HG03342 (cell line): ENCODE measurements around the gene CDC42BPA.

Experiments used
- ATAC-seq: cut with Tn5 transposase; IDR thresholded peaks from one replicate; pipeline ENCODE4 v1.9.1; 2021; ENCODE audit warnings: mild to moderate bottlenecking, moderate library complexity; ENCODE audit not compliant: unreplicated experiment

The CDC42BPA gene

DNA sequence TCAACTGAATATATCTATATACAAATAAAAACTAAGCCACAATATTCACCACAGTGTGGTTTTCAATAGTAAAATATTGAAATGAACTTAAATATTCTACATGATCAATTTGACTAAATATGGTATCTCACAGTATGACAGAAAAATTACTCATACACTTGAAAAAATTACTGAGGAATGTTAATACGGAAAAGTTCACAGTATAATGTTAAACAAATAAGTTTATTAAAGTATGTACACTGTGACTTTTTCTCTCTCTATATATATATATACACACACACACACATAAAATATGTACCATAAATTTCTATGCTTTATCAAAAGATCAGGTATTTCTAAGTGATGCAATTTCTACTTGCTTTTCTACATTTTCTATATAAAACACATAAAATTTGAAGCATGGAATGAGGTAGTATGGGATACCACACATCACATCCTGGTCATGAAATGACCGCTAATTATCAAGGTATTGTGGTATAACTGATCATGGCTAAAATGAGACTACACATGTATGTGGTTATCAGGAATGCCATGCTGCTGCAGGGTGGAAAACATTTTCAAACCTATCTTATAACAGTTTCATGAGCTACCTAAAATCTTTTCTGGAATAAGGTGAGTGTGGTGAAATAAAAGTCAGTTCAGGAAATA, 102.3 kb downstream of the CDC42BPA start:
- no peak for ATAC-seq

DNA sequence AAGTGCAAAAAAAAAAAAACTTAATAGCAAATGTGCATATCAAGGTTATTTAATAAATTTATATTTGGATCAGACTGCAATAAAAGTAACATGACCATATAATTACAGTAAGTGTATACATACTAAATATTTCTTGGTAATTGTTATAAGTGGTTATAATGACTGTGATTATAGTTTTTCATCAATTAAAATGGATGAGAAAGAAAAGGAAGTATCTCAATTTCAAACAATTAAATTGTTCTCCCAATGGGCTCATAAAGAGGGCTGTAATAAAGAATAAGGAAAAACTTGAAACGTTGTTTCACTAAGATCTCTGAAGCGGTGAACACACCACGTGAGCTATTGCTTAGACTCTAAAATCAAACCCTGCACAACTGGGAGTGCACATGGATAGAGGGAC, 104.1 kb downstream of the CDC42BPA start:
- no peak for ATAC-seq

DNA sequence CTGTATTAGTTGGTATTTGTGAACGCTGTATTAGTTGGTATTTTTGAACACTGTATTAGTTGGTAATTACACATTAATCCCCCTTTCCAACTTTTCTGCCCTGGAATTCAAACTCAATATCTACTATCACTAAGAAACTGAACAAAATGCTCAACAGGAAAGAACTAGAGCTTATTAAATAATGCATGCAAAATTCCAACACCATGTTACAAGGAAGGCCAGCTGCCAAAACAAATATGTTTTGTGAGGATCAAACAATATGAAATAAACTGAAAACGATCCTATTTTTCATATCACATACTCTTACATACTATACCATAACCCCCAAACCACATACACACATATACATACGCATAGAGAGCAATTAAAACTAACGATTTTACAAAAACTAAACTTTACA, 104.9 kb downstream of the CDC42BPA start:
- no peak for ATAC-seq

DNA sequence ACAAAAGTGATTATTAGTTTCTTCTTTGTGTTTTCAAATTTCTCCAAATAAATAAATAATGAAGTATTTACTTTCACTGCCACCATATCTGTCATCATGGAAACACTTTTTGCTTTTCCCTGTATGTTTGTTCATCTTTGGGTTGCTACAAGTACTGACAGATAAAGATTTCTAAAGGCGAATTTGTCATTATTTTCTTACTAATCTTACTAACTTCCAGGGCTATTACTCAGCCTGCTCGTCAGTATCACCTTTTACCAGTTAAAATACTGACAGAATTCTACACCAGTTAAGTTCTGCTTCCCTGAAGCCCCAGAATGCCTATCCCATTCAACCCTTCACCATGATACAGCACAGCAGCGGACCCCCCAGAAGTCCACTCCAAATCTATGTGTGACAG, 106.1 kb downstream of the CDC42BPA start:
- no peak for ATAC-seq

DNA sequence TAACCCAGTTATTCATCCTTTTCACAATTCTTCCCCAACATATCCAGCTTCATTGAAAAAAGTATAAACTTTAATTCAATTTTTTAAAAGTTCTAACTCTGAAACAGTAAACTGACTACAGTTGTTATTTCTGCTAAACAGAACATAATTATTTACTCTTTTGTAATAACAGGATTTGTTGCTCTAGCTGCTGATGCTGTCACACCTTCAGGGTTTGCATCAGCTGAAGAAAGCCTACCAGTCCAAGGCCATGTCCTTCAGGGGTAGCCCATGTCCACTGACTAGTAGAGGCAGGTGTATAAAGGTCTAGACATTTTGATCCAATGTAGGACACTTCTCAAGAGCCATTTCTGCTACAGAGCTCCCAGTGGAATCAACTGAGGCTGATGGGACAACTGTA, 107.7 kb downstream of the CDC42BPA start:
- no peak for ATAC-seq

DNA sequence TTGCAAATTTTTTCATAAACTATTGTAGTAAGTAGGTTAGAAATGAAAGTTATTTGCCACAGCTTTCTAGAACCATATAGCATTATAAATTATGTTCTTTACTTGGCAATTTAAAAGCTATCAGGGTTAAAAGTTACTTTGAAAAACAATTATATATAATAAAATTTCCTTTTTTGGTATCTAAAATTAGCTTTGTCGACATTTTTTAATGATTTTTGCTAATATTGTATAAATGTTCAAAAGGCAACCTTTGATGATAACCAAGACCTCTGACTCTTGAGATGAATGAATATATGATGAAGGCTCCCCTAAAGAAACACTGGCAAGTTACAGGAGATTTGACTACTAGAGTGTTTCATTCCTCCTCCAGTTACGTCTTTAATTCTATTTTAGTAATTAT, 121.2 kb downstream of the CDC42BPA start:
- no peak for ATAC-seq

DNA sequence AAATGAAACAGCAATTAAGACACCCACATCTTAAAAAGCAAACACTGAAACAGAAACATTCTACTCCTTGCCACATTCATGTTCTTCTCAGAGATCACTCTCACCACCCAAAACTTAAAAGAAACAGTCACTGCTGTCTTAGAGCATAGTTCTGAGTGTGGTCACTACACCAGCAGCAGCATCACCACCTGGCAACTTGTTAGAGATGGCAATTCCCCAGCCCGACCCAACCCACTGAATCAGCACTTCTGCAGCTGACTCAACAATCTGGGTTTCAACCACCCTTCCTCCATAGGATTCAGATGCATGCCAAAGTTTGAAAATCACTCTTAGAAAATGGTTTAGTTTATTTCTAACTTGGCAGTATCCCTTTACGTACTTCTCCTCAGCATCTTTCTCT, 126.1 kb downstream of the CDC42BPA start:
- peak; percentile 76 for ATAC-seq

DNA sequence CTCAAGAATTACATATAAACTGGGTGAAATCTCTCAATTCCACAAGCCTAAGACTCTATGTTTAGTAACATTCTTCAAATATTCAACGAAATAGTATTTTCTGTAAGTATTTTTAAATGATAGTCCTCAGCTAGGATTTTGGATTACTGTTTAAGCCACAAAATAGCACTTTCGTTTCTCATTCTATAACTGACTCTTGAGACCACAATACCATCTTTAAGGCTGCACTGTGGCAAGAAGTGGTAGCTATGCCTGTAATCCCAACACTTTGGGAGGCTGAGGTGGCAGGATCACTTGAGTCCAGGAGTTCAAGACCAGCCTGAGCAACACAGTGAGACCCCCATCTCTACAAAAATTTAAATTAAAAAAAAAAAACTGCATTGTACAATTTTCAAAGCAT, 126.7 kb downstream of the CDC42BPA start:
- ATAC-seq = peak; percentile 76

DNA sequence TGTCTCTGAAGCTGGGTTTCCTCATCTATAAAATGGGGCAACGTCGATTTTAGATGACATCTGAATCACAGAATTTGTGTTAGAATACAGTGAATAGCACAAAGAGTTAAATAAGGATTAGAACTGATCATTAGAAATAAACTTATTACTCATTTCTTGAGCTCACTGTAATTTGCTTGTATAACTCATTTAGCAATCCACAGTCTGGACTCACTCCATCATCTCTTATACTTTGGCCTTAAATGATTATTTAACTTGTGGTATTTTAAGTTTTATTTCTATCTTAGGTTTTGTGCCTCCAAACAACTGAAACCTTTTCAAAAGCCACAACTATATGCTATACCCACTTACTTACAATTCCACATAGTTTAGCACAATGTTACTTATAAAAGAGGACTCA, 128.0 kb downstream of the CDC42BPA start:
- no peak for ATAC-seq

DNA sequence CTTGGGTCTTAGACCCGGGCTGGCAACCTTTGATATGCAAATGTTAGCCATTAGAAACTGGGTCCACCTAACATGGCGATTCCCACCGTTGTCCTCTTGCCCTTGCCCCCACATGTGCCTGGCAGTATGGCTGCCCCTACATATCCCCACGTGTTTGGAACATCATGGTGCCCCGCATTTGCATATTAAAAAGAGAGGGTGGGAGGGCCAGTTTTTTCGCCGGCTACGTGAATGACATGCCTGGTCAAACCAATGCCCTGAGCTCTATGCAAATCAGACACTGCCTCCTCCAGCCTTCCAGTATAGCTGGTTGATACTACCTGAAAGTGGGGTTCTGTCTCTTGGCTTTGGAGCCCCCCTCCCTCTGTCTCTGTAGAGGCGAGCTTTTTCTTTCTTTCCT, 133.0 kb downstream of the CDC42BPA start:
- ATAC-seq = no peak

DNA sequence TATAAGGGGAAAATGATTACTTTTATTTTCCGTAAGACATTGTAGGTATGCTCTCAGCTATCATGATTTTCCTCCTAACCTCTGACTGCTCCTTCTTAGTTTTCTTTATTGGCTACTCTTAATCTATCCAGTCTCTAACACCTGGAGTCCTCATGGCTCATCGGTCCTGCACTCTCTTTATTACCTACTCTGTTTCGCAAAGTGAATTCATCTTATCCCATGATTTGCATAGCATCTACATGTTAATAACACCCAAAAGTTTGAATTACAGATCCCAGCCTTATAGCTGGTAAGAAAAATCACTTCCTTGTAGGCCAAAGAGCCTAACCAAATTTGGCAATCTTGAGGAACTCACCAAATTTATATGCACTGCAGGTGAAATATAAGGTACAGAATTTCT, 136.3 kb downstream of the CDC42BPA start:
- ATAC-seq = no peak

DNA sequence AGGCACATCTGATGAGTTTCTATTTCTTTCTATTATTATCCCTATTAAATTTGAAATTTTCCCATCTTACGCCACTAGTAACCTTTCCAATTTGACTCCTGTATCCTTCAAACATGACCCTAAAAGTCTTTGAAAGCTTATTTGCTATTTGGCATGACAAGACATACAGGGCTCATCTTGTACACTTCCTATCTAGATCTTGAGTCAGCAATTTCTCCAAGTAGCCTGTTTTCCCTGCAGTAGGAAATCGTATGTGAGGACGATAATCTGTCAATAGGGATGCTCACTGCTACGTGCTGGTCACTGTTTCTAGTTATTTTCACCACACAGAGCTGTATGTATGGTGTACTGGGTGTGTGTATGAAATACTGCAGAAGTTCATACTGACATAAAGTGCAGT, 142.7 kb downstream of the CDC42BPA start:
- no peak for ATAC-seq

DNA sequence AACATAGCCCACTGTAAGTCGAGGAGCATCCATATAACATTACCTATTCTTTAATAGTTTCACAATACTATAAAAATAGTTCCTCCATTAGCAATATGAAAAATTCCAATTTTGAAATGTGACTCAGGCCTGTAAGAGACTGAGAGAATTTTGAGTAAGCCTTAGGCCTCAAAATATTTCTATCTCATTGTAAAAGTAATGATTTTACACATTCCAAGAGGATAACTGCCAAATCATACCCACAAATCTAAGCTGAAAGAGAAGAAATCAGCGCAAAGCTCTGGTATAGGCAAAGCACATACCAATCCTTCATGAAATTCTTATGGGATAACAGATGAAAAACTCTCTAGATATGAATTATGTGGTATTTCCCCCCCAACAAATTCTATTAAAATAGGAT, 144.1 kb downstream of the CDC42BPA start:
- ATAC-seq = no peak

DNA sequence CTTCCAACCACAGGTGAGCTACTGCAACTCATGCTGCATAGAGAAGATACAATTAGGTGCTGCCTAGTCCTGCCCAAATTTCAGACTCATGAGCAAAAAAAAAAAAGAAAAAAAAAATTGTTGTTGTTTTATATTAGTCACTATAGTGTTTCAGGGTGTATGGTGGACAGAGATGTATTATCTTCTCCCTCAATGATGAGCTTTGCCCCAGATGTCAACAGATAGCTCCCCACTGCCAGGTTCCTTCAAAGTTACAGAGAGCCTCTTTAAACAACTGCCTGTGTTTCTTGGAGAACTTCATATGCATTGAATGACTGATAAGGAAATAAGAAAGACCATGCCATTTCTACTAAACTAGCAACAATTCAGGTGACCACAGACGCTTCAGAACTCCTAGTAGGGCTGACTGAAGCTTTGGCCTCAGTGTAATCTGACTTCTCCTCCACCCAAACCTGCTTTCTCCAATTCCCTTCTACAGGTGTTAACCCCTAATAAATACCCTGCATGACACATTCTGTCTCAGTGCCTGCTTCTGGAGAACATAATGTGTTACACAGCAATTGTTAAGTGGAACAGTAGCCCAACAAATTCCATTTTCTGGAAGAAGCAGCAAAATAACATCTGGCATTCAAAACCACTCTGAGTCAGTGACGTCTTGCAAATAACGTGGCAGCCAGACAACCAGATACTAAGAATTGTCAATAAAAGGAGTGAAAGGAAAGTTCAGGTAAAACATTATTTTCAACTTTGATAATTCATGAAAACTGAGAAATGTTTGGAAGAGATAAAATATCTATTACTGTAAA, 147.7 kb downstream of the CDC42BPA start:
- ATAC-seq = no peak

DNA sequence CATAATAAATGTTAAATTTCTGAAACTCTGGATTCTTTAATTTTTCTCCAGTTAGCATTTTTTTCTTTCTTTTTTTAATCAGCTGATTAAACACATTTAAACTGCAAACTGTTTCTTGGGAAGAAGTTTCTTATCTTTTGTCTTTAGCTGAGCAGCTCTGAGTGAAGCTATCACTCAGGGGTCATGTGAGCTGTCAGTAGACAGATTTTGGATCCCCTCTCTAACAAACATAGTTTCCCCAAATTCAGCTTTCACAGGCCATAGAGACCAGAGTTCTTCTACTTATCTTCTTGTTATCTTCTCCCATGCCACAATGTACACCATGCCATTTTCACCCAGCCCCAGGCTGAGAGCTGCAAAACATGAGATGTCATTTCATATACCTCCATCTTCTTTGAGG, 148.9 kb downstream of the CDC42BPA start:
- no peak for ATAC-seq

DNA sequence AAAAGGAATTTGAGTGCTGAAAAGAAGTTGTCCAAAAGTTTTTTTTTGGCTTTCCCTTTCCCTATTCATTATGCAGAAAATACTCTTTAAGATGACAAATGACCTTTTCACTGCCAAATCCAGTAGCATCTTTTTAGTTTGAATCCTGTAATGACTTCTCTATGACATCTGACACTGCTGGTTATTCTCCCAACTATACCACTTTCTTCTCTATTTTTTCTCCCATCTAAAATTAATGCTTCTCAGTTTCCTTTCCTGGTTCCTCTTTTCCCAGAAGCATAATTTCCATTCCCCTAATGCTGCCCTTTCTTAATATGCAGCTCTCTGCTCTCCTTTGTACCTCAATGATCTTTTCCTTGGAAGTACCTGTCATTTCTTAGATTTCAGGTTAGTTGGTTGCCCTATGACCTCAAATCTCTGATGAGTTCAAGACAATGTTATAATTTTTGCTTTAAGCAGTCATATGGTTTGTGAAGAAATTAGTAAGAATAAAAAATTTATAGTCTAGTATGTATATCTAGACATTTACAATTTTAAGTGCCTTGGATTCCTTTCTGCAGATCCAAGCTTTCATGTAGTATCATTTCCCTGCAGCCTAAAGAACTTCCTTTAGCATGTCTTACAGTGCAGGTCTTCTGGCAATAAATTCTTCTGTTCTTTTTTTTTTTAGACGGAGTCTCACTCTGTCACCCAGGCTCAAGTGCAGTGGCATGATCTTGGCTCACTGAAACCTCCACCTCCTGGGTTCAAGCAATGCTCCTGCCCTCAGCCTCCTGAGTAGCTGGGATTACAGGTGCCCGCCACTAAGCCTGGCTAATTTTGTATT, 150.8 kb downstream of the CDC42BPA start:
- ATAC-seq = no peak

DNA sequence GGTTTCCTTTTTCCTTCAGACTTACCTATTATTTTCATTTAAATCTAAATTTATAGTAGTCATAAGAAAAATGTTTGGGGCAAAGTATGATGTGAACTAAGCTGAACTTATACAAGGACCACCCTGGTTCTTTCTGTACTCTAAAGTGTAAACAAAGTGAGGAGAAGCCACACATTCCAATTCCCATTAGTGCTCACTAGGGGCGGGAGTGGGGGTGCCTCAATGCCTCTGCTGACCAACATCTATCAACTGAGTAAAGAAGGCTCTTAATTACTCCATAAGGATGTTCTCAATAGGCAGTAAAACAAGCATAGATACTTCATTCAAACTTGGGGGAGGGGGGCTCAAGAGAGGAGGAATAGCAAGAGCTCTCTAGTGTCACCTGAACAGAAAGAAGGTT, 151.7 kb downstream of the CDC42BPA start:
- no peak for ATAC-seq

DNA sequence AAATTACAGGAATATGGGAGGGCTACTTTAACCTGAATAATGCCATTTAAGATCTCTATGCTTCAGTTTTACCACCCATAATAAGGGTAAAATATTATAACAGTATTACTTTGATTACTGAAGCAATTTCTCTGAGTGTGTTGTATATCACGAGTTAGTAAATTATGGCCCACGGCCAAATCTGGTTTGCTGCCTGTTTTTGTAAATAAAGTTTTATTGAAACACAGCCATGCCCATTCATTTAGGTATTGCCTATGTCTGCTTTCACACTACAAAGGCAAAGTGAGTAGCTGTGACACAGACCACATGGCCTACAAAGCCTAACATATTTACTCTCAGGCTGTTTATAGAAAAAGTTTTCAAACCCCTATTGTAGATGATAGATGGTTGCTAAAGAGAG, 156.8 kb downstream of the CDC42BPA start:
- no peak for ATAC-seq

DNA sequence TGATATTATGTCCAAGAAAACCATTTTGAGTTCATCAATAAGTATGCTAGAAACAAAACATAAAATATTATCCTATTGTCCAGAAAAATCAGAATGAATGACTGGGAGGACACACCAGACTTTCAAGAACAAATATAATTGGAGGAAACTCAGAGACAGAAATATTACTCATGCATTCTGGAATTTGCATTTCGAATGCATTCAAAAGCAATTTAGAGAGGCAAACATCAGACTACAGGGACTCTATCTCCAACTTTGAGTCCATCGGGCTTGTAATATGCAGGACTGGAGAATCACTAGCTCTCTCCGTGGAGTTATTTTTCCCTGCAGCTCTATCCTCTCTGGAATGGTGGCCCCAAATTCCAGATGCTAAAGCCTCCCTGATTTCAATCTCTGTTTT, 161.8 kb downstream of the CDC42BPA start:
- ATAC-seq = no peak

DNA sequence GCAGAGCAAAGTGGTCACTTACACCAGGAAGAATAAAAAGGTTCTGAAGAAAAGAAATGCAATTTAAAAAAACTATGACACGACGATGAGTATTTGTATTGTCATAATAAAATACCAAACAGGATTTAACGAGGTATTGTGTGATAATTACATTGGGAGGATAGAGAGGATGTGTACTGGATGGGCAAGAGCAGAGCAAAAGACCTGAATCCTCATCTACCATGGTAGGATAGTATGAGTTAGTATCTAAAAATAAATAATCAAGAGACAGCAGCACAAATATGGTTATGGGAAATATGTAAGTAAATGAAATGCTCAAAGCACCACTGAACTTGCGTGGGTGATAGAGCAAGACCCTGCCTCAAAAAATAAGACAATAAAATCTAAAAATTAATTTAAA, 162.6 kb downstream of the CDC42BPA start:
- ATAC-seq = no peak

DNA sequence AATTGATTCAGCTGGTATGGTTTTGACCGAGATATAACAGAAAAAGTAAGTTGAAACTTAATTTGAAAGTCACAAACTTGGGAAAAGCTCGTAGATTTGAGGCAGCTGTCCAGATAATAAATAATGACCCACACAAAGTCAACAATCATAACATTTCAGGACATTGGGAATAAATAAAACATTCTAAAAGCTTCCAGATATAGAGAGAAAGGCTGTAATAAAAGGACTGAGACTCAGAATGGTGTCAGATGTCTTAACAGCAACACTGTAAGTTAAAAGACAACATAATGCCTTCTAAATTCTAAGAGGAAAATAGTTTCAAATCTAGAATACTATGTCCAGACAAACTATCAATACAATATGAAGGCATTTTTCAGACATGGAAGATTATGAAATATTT, 163.3 kb downstream of the CDC42BPA start:
- no peak for ATAC-seq

DNA sequence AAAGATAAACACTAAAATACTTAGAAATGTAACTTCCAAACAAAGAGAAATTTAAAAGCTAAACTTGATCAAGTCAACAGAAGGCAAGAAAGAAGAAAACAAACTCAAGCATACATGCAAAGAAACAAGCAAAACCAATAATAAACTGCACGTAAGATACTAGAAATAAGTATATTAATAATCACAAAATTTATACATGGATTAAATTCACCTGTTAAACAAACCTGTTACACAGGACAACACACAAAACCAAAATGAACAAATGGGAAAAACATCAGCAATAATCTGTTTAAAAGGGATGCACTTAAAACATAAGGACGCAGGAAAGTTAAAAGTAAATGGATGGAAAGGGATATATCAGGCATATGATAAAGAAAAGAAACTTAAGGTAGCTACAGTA, 165.8 kb downstream of the CDC42BPA start:
- ATAC-seq = no peak
